Neural cell (in vitro differentiated cells): Measurements from ENCODE around the gene TGFBR3.

Experiments
- EP300 ChIP-seq: fragments of 450-650 bp; conservative IDR thresholded peaks from 2 replicates; pipeline ENCODE4 v1.6.1; 2014; ENCODE audit warnings: antibody characterized with exemption, mild to moderate bottlenecking, moderate library complexity; ENCODE audit not compliant: poor library complexity, severe bottlenecking
- EZH2 ChIP-seq: fragments of 200-600, 300-800 bp; shearing (Covaris generic), sonication (generic); IDR thresholded peaks from 2 replicates; pipeline ENCODE4 v1.6.1; 2014; ENCODE audit warnings: antibody characterized with exemption, low read length, borderline replicate concordance, mild to moderate bottlenecking; ENCODE audit not compliant: insufficient read depth, poor library complexity, severe bottlenecking
- MXI1 ChIP-seq: fragments of 450-650 bp; conservative IDR thresholded peaks from 2 replicates; pipeline ENCODE4 v1.6.1; 2014; ENCODE audit warnings: antibody characterized with exemption, mild to moderate bottlenecking; ENCODE audit not compliant: poor library complexity, severe bottlenecking
- POLR2AphosphoS5 ChIP-seq: IDR thresholded peaks from 2 replicates; pipeline ENCODE4 v1.6.1; 2012
- RAD21 ChIP-seq: fragments of 450-650 bp; conservative IDR thresholded peaks from 2 replicates; pipeline ENCODE4 v1.6.1; 2014; ENCODE audit warnings: antibody characterized with exemption, mild to moderate bottlenecking, moderate library complexity
- REST ChIP-seq: IDR thresholded peaks from 2 replicates; pipeline ENCODE4 v1.6.1; 2012; ENCODE audit warnings: borderline replicate concordance
- TAF1 ChIP-seq: IDR thresholded peaks from 2 replicates; pipeline ENCODE4 v1.6.1; 2012; ENCODE audit warnings: low read depth
- TF ChIP-seq, protein P1 (sequence below): fragments of 450-650 bp; IDR thresholded peaks from 2 replicates; pipeline ENCODE4 v1.5.1; 2014; ENCODE audit warnings: antibody characterized with exemption, mild to moderate bottlenecking, moderate library complexity; ENCODE audit not compliant: poor library complexity, severe bottlenecking

- TF ChIP-seq, protein P1, sequence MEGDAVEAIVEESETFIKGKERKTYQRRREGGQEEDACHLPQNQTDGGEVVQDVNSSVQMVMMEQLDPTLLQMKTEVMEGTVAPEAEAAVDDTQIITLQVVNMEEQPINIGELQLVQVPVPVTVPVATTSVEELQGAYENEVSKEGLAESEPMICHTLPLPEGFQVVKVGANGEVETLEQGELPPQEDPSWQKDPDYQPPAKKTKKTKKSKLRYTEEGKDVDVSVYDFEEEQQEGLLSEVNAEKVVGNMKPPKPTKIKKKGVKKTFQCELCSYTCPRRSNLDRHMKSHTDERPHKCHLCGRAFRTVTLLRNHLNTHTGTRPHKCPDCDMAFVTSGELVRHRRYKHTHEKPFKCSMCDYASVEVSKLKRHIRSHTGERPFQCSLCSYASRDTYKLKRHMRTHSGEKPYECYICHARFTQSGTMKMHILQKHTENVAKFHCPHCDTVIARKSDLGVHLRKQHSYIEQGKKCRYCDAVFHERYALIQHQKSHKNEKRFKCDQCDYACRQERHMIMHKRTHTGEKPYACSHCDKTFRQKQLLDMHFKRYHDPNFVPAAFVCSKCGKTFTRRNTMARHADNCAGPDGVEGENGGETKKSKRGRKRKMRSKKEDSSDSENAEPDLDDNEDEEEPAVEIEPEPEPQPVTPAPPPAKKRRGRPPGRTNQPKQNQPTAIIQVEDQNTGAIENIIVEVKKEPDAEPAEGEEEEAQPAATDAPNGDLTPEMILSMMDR, result no peak
- TF ChIP-seq RAD21 (no peak), POLR2AphosphoS5 (no peak), EP300 (no peak), MXI1 (no peak), REST (no peak), EZH2 (no peak), TAF1 (no peak)
Measured at GRCh38 chr1:91929250-91929649, 43.3 kb upstream of the TGFBR3 start.
